Choroid plexus epithelial cell (primary cell): ENCODE data around the gene DPPA4.

Source experiments
- DNase-seq: peaks from one replicate; pipeline ENCODE4 v3.0.0-alpha.2; 2010; ENCODE audit warnings: low read depth
- H3K4me3 ChIP-seq: 2 replicates; pipeline ENCODE4 v1.5.1; 2011; ENCODE audit warnings: low read depth, mild to moderate bottlenecking, control low read depth, low read length, moderate library complexity
- TF ChIP-seq, protein P1 (sequence below): conservative IDR thresholded peaks from 2 replicates; pipeline ENCODE4 v1.5.1; 2011; ENCODE audit warnings: low read depth, mild to moderate bottlenecking, control low read depth, inconsistent platforms, low read length, moderate library complexity

The DPPA4 gene

GRCh38 chr3:109278141-109278540, 59.2 kb downstream of the DPPA4 start:
- TF ChIP-seq, protein P1, sequence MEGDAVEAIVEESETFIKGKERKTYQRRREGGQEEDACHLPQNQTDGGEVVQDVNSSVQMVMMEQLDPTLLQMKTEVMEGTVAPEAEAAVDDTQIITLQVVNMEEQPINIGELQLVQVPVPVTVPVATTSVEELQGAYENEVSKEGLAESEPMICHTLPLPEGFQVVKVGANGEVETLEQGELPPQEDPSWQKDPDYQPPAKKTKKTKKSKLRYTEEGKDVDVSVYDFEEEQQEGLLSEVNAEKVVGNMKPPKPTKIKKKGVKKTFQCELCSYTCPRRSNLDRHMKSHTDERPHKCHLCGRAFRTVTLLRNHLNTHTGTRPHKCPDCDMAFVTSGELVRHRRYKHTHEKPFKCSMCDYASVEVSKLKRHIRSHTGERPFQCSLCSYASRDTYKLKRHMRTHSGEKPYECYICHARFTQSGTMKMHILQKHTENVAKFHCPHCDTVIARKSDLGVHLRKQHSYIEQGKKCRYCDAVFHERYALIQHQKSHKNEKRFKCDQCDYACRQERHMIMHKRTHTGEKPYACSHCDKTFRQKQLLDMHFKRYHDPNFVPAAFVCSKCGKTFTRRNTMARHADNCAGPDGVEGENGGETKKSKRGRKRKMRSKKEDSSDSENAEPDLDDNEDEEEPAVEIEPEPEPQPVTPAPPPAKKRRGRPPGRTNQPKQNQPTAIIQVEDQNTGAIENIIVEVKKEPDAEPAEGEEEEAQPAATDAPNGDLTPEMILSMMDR, result no peak
- no peak for DNase-seq
- H3K4me3 ChIP-seq, result no peak overlapping the region
